HCT116 (cell line): ENCODE results near the gene EIF4A3.

ENCODE experiments used
- EZH2 ChIP-seq: fragments of 200-600 bp; sonication (generic); IDR thresholded peaks from 2 replicates; pipeline ENCODE4 v1.6.1; 2017; ENCODE audit warnings: antibody characterized with exemption, mixed run types
- POLR2A ChIP-seq: IDR thresholded peaks from 2 replicates; pipeline ENCODE4 v1.7.0; 2011; ENCODE audit warnings: borderline replicate concordance; ENCODE audit not compliant: insufficient read depth, insufficient read length; ENCODE audit errors: extremely low read depth
- TCF7L2 ChIP-seq: IDR thresholded peaks from 2 replicates; pipeline ENCODE4 v1.7.0; 2011; ENCODE audit warnings: borderline replicate concordance, inconsistent platforms; ENCODE audit not compliant: insufficient read depth, insufficient read length; ENCODE audit errors: extremely low read depth

GRCh38 chr17:80087346-80088265 is 59.3 kb downstream of the EIF4A3 start:
- TF ChIP-seq POLR2A (no peak), TCF7L2 (no peak), EZH2 (no peak)
